ENCODE measurements around the gene MYADML2.
A peak's percentile ranks its signal among the peaks of the same experiment; 100 is the strongest.

The MYADML2 gene

DNA sequence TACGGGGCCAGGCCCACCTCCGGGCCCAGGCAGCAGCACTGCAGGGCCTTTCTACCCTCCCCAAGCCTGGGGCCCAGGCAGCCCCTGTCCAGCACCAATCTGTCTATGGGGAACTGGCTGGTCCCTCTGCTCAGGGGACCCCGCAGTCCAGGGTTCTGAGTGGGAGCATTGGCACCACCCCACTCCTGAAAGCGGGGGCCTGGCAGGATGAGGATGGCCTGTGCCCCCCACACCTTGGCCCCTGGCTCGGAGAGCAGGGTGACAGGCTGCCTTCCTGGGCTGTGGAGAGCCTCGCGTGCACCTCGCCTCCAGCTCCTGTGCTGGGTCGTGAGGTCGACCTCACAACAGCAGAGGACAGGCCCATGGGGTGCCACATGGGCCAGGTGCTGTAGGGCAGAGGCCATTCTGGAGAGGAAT, 43.6 kb downstream of the MYADML2 start:
- Histone ChIP-seq H3K4me3 (ENCODE audit: insufficient read length, low read depth) (no peak overlapping the region), H3K9me3 (ENCODE audit: insufficient read depth, low read length) (no peaks in the 10 kb centered on the region), H3K9ac (ENCODE audit: insufficient read length, low read depth) (no peak overlapping the region), H3K36me3 (ENCODE audit: insufficient read depth, insufficient read length, low read length) (peaks cover 68% of the 10 kb centered on the region), H3K27me3 (ENCODE audit: insufficient read depth, insufficient read length) (peaks cover 16% of the 10 kb centered on the region), H3K4me1 (ENCODE audit: insufficient read depth, insufficient read length) (peaks cover 23% of the 10 kb centered on the region)
- no peak for TF ChIP-seq ZNF274 (IDR thresholded peaks at IDR 0.05; ENCODE audit: low read depth, low read length)
- no peak for TF ChIP-seq YY1 (IDR thresholded peaks at IDR 0.05; ENCODE audit: insufficient read depth, insufficient read length)
- no peak for TF ChIP-seq SUZ12 (IDR thresholded peaks at IDR 0.05; ENCODE audit: extremely low read depth, insufficient read depth, insufficient read length)
- no peak for DNase-seq (ENCODE audit: low read depth, low spot score)

DNA sequence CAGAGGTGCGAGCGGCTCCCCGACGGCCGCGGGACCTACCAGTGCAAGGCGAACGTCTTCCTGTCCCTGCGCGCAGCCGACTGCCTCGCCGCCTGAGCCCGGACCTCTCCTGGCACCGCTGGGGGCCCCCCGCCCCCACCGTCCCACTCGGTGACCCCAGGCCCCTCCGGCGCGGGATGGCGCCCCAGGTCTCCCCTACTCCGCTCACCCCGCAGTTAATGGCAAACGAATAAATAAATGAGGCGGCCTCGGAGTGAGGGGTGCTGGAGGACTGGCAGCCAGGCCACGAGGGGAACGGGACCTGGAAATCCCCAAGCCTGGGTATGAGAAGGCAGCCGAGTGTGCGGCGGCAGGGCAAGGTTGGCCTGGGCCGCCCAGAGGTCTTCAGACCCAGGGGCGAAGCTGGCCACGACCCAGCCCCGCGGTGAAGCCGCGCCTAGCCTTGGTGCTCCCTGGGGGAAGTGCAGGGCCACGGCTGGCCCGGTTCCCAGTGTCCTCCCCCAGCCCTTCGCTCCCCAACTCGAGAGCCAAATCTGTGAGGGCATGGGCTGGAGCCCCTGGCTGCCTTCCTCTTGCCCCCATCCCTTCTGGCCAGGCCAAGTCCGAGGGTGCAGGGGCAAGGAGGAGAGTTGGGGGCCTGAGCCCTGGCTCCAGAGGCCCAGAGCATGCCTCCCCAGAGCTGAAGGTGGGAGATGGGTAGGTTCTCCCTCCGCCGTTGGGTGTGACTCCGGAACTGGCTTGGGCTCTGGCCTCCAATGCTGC, 44.2 kb downstream of the MYADML2 start:
- DNase-seq (ENCODE audit: low read depth, low spot score) = no peak
- Histone ChIP-seq H3K4me1 (ENCODE audit: insufficient read depth, insufficient read length) (peaks cover 27% of the 10 kb centered on the region), H3K4me3 (ENCODE audit: insufficient read length, low read depth) (peak overlapping the region; percentile 15), H3K9ac (ENCODE audit: insufficient read length, low read depth) (peak overlapping the region; percentile 78), H3K27me3 (ENCODE audit: insufficient read depth, insufficient read length) (peaks cover 16% of the 10 kb centered on the region), H3K9me3 (ENCODE audit: insufficient read depth, low read length) (no peaks in the 10 kb centered on the region), H3K36me3 (ENCODE audit: insufficient read depth, insufficient read length, low read length) (peaks cover 62% of the 10 kb centered on the region)
- TF ChIP-seq ZNF274 (IDR thresholded peaks at IDR 0.05; ENCODE audit: low read depth, low read length) = no peak
- no peak for TF ChIP-seq SUZ12 (IDR thresholded peaks at IDR 0.05; ENCODE audit: extremely low read depth, insufficient read depth, insufficient read length)

- H3K4me1 ChIP-seq (ENCODE audit: insufficient read depth, insufficient read length) = peaks cover 25% of the 10 kb centered on the region
- peaks cover 16% of the 10 kb centered on the region for H3K27me3 ChIP-seq (ENCODE audit: insufficient read depth, insufficient read length)
- H3K4me3 ChIP-seq (ENCODE audit: insufficient read length, low read depth) = peak within 1 kb of the TSS; percentile 22
- TF ChIP-seq ZNF274 (IDR thresholded peaks at IDR 0.05; ENCODE audit: low read depth, low read length) (no peak), SUZ12 (IDR thresholded peaks at IDR 0.05; ENCODE audit: extremely low read depth, insufficient read depth, insufficient read length) (no peak), YY1 (IDR thresholded peaks at IDR 0.05; ENCODE audit: insufficient read depth, insufficient read length) (no peak)
- H3K9ac ChIP-seq (ENCODE audit: insufficient read length, low read depth) = peak within 1 kb of the TSS; percentile 78
- H3K36me3 ChIP-seq (ENCODE audit: insufficient read depth, insufficient read length, low read length) = peaks cover 60% of the 10 kb centered on the region
- no peaks in the 10 kb centered on the region for H3K9me3 ChIP-seq (ENCODE audit: insufficient read depth, low read length)
- no peak for DNase-seq (ENCODE audit: low read depth, low spot score)
These were observed 44.9 kb downstream of the MYADML2 start, which contains the start of gene NPB for GRCh38 chr17:81902023-81902652. TSS of gene NPB (plus strand) at chr17:81902238. CDS start at chr17:81902278, 40 bp downstream.

GRCh38 chr17:81901167-81902022, 45.6 kb downstream of the MYADML2 start:
- no peak for TF ChIP-seq YY1 (IDR thresholded peaks at IDR 0.05; ENCODE audit: insufficient read depth, insufficient read length)
- no peak for TF ChIP-seq SUZ12 (IDR thresholded peaks at IDR 0.05; ENCODE audit: extremely low read depth, insufficient read depth, insufficient read length)
- TF ChIP-seq ZNF274 (IDR thresholded peaks at IDR 0.05; ENCODE audit: low read depth, low read length) = no peak
- no peaks in the 10 kb centered on the region for H3K9me3 ChIP-seq (ENCODE audit: insufficient read depth, low read length)
- peaks cover 16% of the 10 kb centered on the region for H3K27me3 ChIP-seq (ENCODE audit: insufficient read depth, insufficient read length)
- H3K4me3 ChIP-seq (ENCODE audit: insufficient read length, low read depth) = peak overlapping the region; percentile 22
- peaks cover 57% of the 10 kb centered on the region for H3K36me3 ChIP-seq (ENCODE audit: insufficient read depth, insufficient read length, low read length)
- no peak for DNase-seq (ENCODE audit: low read depth, low spot score)
- H3K9ac ChIP-seq (ENCODE audit: insufficient read length, low read depth) = peak overlapping the region; percentile 57
- peaks cover 24% of the 10 kb centered on the region for H3K4me1 ChIP-seq (ENCODE audit: insufficient read depth, insufficient read length)

- Histone ChIP-seq H3K4me1 (ENCODE audit: insufficient read depth, insufficient read length) (peaks cover 24% of the 10 kb centered on the region), H3K9me3 (ENCODE audit: insufficient read depth, low read length) (no peaks in the 10 kb centered on the region), H3K9ac (ENCODE audit: insufficient read length, low read depth) (peak overlapping the region; percentile 27), H3K27me3 (ENCODE audit: insufficient read depth, insufficient read length) (peaks cover 16% of the 10 kb centered on the region), H3K4me3 (ENCODE audit: insufficient read length, low read depth) (no peak overlapping the region), H3K36me3 (ENCODE audit: insufficient read depth, insufficient read length, low read length) (peaks cover 55% of the 10 kb centered on the region)
- no peak for DNase-seq (ENCODE audit: low read depth, low spot score)
- TF ChIP-seq ZNF274 (IDR thresholded peaks at IDR 0.05; ENCODE audit: low read depth, low read length) = no peak
- no peak for TF ChIP-seq YY1 (IDR thresholded peaks at IDR 0.05; ENCODE audit: insufficient read depth, insufficient read length)
- TF ChIP-seq SUZ12 (IDR thresholded peaks at IDR 0.05; ENCODE audit: extremely low read depth, insufficient read depth, insufficient read length) = no peak
These were observed 46.7 kb downstream of the MYADML2 start for GRCh38 chr17:81900181-81900820.

- Histone ChIP-seq H3K9ac (ENCODE audit: insufficient read length, low read depth) (peak overlapping the region; percentile 6), H3K9me3 (ENCODE audit: insufficient read depth, low read length) (no peaks in the 10 kb centered on the region), H3K36me3 (ENCODE audit: insufficient read depth, insufficient read length, low read length) (peaks cover 54% of the 10 kb centered on the region), H3K27me3 (ENCODE audit: insufficient read depth, insufficient read length) (peaks cover 16% of the 10 kb centered on the region), H3K4me1 (ENCODE audit: insufficient read depth, insufficient read length) (peaks cover 24% of the 10 kb centered on the region), H3K4me3 (ENCODE audit: insufficient read length, low read depth) (no peak overlapping the region)
- no peak for TF ChIP-seq SUZ12 (IDR thresholded peaks at IDR 0.05; ENCODE audit: extremely low read depth, insufficient read depth, insufficient read length)
- TF ChIP-seq ZNF274 (IDR thresholded peaks at IDR 0.05; ENCODE audit: low read depth, low read length) = no peak
- TF ChIP-seq YY1 (IDR thresholded peaks at IDR 0.05; ENCODE audit: insufficient read depth, insufficient read length) = no peak
- DNase-seq (ENCODE audit: low read depth, low spot score) = no peak
These were observed 47.4 kb downstream of the MYADML2 start for GRCh38 chr17:81899514-81900166.
